Measurements from ENCODE around the gene RAD52.

The RAD52 gene

GRCh38 chr12:988646-989045 lies 39.2 kb upstream of the RAD52 start:
- Histone ChIP-seq H3K9ac (ENCODE audit: low read length) (no peak overlapping the region), H3K9me3 (ENCODE audit: control insufficient read depth, insufficient read depth, low read depth, low read length) (no peaks in the 10 kb centered on the region), H3K36me3 (ENCODE audit: control insufficient read depth, insufficient read depth, low read length) (no peaks in the 10 kb centered on the region), H3K4me3 (ENCODE audit: low read depth, low read length) (no peak overlapping the region), H3K27me3 (ENCODE audit: control insufficient read depth, insufficient read depth, low read length) (no peaks in the 10 kb centered on the region), H3K27ac (ENCODE audit: low read depth, low read length) (no peak overlapping the region), H3K4me1 (ENCODE audit: control insufficient read depth, insufficient read depth, low read length) (peaks cover 15% of the 10 kb centered on the region; the same call in 1 of the 2 replicates)

DNA sequence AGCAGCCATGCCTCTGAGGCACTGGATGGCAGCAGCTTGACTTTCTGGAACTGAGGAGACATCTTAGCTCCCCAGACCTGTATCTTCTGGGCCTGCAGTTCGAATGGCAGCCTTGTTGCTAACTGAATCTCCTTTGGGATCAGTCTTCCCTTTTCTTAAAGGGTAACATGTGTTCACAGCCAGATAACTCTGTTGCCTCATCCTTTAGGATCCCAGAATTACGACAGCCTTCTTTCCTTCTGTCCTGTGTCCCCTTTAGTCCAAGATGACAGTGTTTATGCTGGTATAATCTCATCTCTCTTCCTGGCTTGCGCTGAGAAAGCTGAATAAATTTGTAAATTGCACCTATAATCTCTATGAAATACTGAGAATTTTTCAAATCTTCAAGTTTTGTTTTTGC lies 32.5 kb upstream of the RAD52 start:
- no peak overlapping the region for H3K4me3 ChIP-seq (ENCODE audit: low read depth, low read length)
- no peaks in the 10 kb centered on the region for H3K4me1 ChIP-seq (ENCODE audit: control insufficient read depth, insufficient read depth, low read length)
- H3K9me3 ChIP-seq (ENCODE audit: control insufficient read depth, insufficient read depth, low read depth, low read length) = no peaks in the 10 kb centered on the region
- H3K9ac ChIP-seq (ENCODE audit: low read length) = no peak overlapping the region
- no peaks in the 10 kb centered on the region for H3K27me3 ChIP-seq (ENCODE audit: control insufficient read depth, insufficient read depth, low read length)
- H3K36me3 ChIP-seq (ENCODE audit: control insufficient read depth, insufficient read depth, low read length) = no peaks in the 10 kb centered on the region
- no peak overlapping the region for H3K27ac ChIP-seq (ENCODE audit: low read depth, low read length)

DNA sequence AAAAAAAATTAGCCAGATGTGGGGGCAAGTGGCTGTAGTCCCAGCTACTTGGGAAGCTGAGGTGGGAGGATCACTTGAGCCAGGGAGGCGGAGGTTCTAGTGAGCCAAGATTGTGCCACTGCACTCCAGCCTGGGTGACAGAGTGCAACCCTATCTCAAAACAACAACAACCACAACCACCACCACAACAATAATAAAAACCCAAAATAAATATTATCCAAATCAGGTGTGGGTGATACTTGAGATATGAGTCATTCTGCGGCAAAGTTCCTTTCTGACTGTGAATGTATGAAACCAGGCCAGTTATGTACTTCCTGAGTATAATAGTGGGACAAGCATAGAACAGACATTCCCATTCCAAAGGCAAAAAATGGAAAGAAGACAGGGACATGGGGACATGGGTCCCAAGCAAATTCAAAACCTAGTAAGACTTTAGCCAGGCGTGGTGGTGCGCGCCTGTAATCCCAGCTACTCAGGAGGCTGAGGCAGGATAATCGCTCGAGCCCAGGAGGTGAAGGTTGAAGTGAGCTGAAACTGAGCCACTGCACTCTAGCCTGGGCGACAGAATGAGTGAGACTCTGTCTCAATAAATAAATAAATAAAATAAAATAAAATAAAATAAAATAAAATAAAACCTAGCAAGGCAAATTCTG lies 31.8 kb upstream of the RAD52 start:
- H3K9ac ChIP-seq (ENCODE audit: low read length) = no peak overlapping the region
- no peaks in the 10 kb centered on the region for H3K36me3 ChIP-seq (ENCODE audit: control insufficient read depth, insufficient read depth, low read length)
- no peaks in the 10 kb centered on the region for H3K9me3 ChIP-seq (ENCODE audit: control insufficient read depth, insufficient read depth, low read depth, low read length)
- H3K27ac ChIP-seq (ENCODE audit: low read depth, low read length) = no peak overlapping the region
- H3K4me1 ChIP-seq (ENCODE audit: control insufficient read depth, insufficient read depth, low read length) = no peaks in the 10 kb centered on the region
- H3K4me3 ChIP-seq (ENCODE audit: low read depth, low read length) = no peak overlapping the region
- H3K27me3 ChIP-seq (ENCODE audit: control insufficient read depth, insufficient read depth, low read length) = no peaks in the 10 kb centered on the region

DNA sequence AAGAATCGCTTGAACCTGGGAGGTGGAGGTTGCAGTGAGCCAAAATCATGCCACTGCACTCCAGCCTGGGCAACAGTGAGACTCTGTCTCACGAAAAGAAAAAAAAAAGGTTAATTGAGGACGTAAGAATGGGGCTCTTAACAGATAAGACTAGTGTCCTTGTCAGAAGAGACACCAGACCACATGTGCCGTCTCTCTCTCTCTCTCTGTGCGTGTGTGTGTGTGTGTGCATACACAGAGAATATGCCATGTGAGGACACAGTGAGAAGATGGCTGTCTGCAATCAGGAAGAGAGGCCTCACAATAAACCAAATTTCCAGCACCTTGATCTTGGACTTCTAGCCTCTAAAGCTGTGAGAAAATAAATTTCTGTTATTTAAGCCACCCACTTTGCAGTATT lies 29.9 kb upstream of the RAD52 start:
- no peak overlapping the region for H3K27ac ChIP-seq (ENCODE audit: low read depth, low read length)
- no peaks in the 10 kb centered on the region for H3K27me3 ChIP-seq (ENCODE audit: control insufficient read depth, insufficient read depth, low read length)
- H3K4me1 ChIP-seq (ENCODE audit: control insufficient read depth, insufficient read depth, low read length) = no peaks in the 10 kb centered on the region
- no peak overlapping the region for H3K4me3 ChIP-seq (ENCODE audit: low read depth, low read length)
- 0 out of 2 replicates have a peak, but pooled peaks cover 4% of the 10 kb centered on the region for H3K9me3 ChIP-seq (ENCODE audit: control insufficient read depth, insufficient read depth, low read depth, low read length)
- H3K36me3 ChIP-seq (ENCODE audit: control insufficient read depth, insufficient read depth, low read length) = no peaks in the 10 kb centered on the region
- no peak overlapping the region for H3K9ac ChIP-seq (ENCODE audit: low read length)

GRCh38 chr12:977156-977555 lies 27.7 kb upstream of the RAD52 start:
- no peak overlapping the region for H3K27ac ChIP-seq (ENCODE audit: low read depth, low read length)
- 0 out of 2 replicates have a peak, but pooled peaks cover 6% of the 10 kb centered on the region for H3K9me3 ChIP-seq (ENCODE audit: control insufficient read depth, insufficient read depth, low read depth, low read length)
- no peaks in the 10 kb centered on the region for H3K27me3 ChIP-seq (ENCODE audit: control insufficient read depth, insufficient read depth, low read length)
- no peak overlapping the region for H3K4me3 ChIP-seq (ENCODE audit: low read depth, low read length)
- no peaks in the 10 kb centered on the region for H3K36me3 ChIP-seq (ENCODE audit: control insufficient read depth, insufficient read depth, low read length)
- H3K9ac ChIP-seq (ENCODE audit: low read length) = no peak overlapping the region
- H3K4me1 ChIP-seq (ENCODE audit: control insufficient read depth, insufficient read depth, low read length) = no peaks in the 10 kb centered on the region

GRCh38 chr12:976644-977043 lies 27.1 kb upstream of the RAD52 start:
- Histone ChIP-seq H3K27ac (ENCODE audit: low read depth, low read length) (no peak overlapping the region), H3K9me3 (ENCODE audit: control insufficient read depth, insufficient read depth, low read depth, low read length) (0 out of 2 replicates have a peak, but pooled peaks cover 6% of the 10 kb centered on the region), H3K36me3 (ENCODE audit: control insufficient read depth, insufficient read depth, low read length) (no peaks in the 10 kb centered on the region), H3K9ac (ENCODE audit: low read length) (no peak overlapping the region), H3K27me3 (ENCODE audit: control insufficient read depth, insufficient read depth, low read length) (no peaks in the 10 kb centered on the region), H3K4me1 (ENCODE audit: control insufficient read depth, insufficient read depth, low read length) (no peaks in the 10 kb centered on the region), H3K4me3 (ENCODE audit: low read depth, low read length) (no peak overlapping the region)

- Histone ChIP-seq H3K36me3 (ENCODE audit: control insufficient read depth, insufficient read depth, low read length) (no peaks in the 10 kb centered on the region), H3K27ac (ENCODE audit: low read depth, low read length) (no peak overlapping the region), H3K9me3 (ENCODE audit: control insufficient read depth, insufficient read depth, low read depth, low read length) (0 out of 2 replicates have a peak, but pooled peaks cover 6% of the 10 kb centered on the region), H3K9ac (ENCODE audit: low read length) (no peak overlapping the region), H3K4me3 (ENCODE audit: low read depth, low read length) (no peak overlapping the region), H3K27me3 (ENCODE audit: control insufficient read depth, insufficient read depth, low read length) (no peaks in the 10 kb centered on the region), H3K4me1 (ENCODE audit: control insufficient read depth, insufficient read depth, low read length) (no peaks in the 10 kb centered on the region)
These were observed 24.9 kb upstream of the RAD52 start for GRCh38 chr12:974271-974862.

DNA sequence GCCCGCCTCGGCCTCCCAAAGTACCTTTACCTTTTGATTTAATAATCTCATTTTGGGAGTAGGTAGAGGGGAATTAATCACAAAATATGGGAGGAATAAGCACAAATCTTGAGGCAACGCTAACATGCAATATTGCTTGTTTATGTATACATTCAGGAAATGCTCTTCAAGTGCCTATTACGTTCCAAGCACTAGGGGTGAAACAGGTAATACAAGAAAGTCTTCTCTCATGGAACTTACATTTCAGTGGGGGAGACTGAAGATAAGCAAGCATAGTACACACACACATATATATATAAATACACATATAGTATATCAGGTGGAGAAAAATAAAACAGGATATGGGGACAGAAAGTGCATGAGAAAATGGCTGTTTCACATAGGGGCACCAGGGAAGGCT lies 22.5 kb upstream of the RAD52 start:
- Histone ChIP-seq H3K4me1 (ENCODE audit: control insufficient read depth, insufficient read depth, low read length) (peaks cover 6% of the 10 kb centered on the region), H3K27me3 (ENCODE audit: control insufficient read depth, insufficient read depth, low read length) (no peaks in the 10 kb centered on the region), H3K9me3 (ENCODE audit: control insufficient read depth, insufficient read depth, low read depth, low read length) (0 out of 2 replicates have a peak, but pooled peaks cover 6% of the 10 kb centered on the region), H3K9ac (ENCODE audit: low read length) (no peak overlapping the region), H3K36me3 (ENCODE audit: control insufficient read depth, insufficient read depth, low read length) (no peaks in the 10 kb centered on the region), H3K27ac (ENCODE audit: low read depth, low read length) (no peak overlapping the region), H3K4me3 (ENCODE audit: low read depth, low read length) (no peak overlapping the region)

DNA sequence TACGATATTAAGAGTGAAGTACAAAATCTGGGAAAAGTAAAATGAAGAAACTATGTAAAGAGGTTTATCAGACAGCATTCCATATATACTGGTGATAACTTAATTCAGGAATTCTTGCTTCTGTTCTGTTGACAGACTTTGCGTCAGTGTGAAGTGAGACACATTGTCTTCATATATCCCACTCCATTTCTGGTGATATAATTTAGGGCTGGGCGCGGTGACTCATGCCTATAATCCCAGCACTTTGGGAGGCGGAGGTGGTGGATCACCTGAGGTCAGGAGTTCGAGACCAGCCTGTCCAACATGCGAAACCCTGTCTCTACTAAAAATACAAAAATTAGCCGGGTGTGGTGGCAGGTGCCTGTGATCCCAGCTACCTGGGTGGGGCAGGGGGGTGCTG lies 20.3 kb upstream of the RAD52 start:
- no peak overlapping the region for H3K9ac ChIP-seq (ENCODE audit: low read length)
- no peak overlapping the region for H3K4me3 ChIP-seq (ENCODE audit: low read depth, low read length)
- no peaks in the 10 kb centered on the region for H3K36me3 ChIP-seq (ENCODE audit: control insufficient read depth, insufficient read depth, low read length)
- peaks cover 6% of the 10 kb centered on the region for H3K4me1 ChIP-seq (ENCODE audit: control insufficient read depth, insufficient read depth, low read length)
- no peak overlapping the region for H3K27ac ChIP-seq (ENCODE audit: low read depth, low read length)
- no peaks in the 10 kb centered on the region for H3K27me3 ChIP-seq (ENCODE audit: control insufficient read depth, insufficient read depth, low read length)
- H3K9me3 ChIP-seq (ENCODE audit: control insufficient read depth, insufficient read depth, low read depth, low read length) = 0 out of 2 replicates have a peak, but pooled peaks cover 6% of the 10 kb centered on the region

DNA sequence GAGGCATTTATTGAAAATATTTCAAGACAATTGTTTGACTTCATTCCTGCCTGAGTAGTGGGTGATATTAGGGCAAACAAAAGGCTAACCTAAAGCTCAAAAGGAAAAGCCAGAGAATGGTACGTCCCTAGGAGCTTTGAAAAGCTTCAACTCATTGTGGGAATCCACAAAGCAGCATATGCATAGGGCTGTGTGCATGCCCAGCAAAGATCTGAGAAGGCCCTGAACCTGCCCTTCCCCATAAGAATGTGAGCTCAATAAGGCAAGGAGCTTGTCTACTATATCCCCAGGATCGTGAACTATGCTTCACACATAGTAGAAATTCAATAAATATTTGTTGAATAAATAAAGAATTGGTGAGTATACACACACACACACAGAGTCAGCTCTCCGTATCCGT lies 19.1 kb upstream of the RAD52 start:
- H3K9ac ChIP-seq (ENCODE audit: low read length) = no peak overlapping the region
- no peaks in the 10 kb centered on the region for H3K9me3 ChIP-seq (ENCODE audit: control insufficient read depth, insufficient read depth, low read depth, low read length)
- no peaks in the 10 kb centered on the region for H3K36me3 ChIP-seq (ENCODE audit: control insufficient read depth, insufficient read depth, low read length)
- no peaks in the 10 kb centered on the region for H3K27me3 ChIP-seq (ENCODE audit: control insufficient read depth, insufficient read depth, low read length)
- no peak overlapping the region for H3K4me3 ChIP-seq (ENCODE audit: low read depth, low read length)
- H3K27ac ChIP-seq (ENCODE audit: low read depth, low read length) = no peak overlapping the region
- peaks cover 6% of the 10 kb centered on the region for H3K4me1 ChIP-seq (ENCODE audit: control insufficient read depth, insufficient read depth, low read length)

GRCh38 chr12:967641-968040 lies 18.1 kb upstream of the RAD52 start:
- Histone ChIP-seq H3K4me3 (ENCODE audit: low read depth, low read length) (no peak overlapping the region), H3K27ac (ENCODE audit: low read depth, low read length) (no peak overlapping the region), H3K4me1 (ENCODE audit: control insufficient read depth, insufficient read depth, low read length) (peaks cover 6% of the 10 kb centered on the region), H3K9me3 (ENCODE audit: control insufficient read depth, insufficient read depth, low read depth, low read length) (no peaks in the 10 kb centered on the region), H3K36me3 (ENCODE audit: control insufficient read depth, insufficient read depth, low read length) (no peaks in the 10 kb centered on the region), H3K27me3 (ENCODE audit: control insufficient read depth, insufficient read depth, low read length) (no peaks in the 10 kb centered on the region), H3K9ac (ENCODE audit: low read length) (no peak overlapping the region)

Data from HUES6 (cell line).